Upper lobe of right lung (tissue), 1 donor: ENCODE measurements around the gene ERBB2. TPM values are rescaled to one million over a fixed set of nuclear protein-coding genes. Genes with fewer than 3 reads are reported as not detected.
"Not testable (repeated sequence)": the region's sequence is repeated elsewhere in the genome, so short reads cannot be mapped to it uniquely, and the experiment has no call there.

ENCODE experiments used
- ATAC-seq: fragments of 200-7000 bp; cut with Tn5 transposase; one replicate; pipeline ENCODE4 v1.9.1; 2020; ENCODE audit warnings: mild to moderate bottlenecking, moderate library complexity
- DNase-seq: peaks from one replicate; pipeline ENCODE4 v3.0.0-alpha.2; 2020
- H3K27ac ChIP-seq: fragments of 200-600 bp; one replicate; pipeline ENCODE4 v1.8.0; 2022
- H3K27me3 ChIP-seq: fragments of 200-600 bp; one replicate; pipeline ENCODE4 v1.8.0; 2022; ENCODE audit warnings: mild to moderate bottlenecking
- H3K36me3 ChIP-seq: fragments of 200-600 bp; one replicate; pipeline ENCODE4 v1.8.0; 2022
- H3K4me1 ChIP-seq: fragments of 200-600 bp; one replicate; pipeline ENCODE4 v1.8.0; 2022
- H3K4me3 ChIP-seq: fragments of 200-600 bp; one replicate; pipeline ENCODE4 v1.8.0; 2022; ENCODE audit warnings: mild to moderate bottlenecking
- H3K9me3 ChIP-seq: fragments of 200-600 bp; one replicate; pipeline ENCODE4 v1.8.0; 2022
- intact Hi-C: fragments of 100-400 bp; cut with DNase I; formaldehyde crosslinking; loops from one replicate; pipeline ENCODE4 v1.11.0; 2022
- total RNA-seq: library from RNA; stranded (reverse); fragmentation: NEBNext Ultra II Directional; extraction: Animal tissue kit (Norgen Biotek cat#: 25700); gene quantifications from one replicate; pipeline ENCODE4 v1.2.1, GENCODE V29; 2021
- TF ChIP-seq, protein P1 (sequence below): fragments of 200-600 bp; IDR thresholded peaks from one replicate; pipeline ENCODE4 v1.8.0; 2022; ENCODE audit warnings: antibody characterized with exemption
- donor health status: DM: no; HTN: yes; CAD: no; lungs with severe emphysema.

Gene ERBB2
- total RNA-seq, 1 donor from 2014 or later, result 97.5 TPM

DNA sequence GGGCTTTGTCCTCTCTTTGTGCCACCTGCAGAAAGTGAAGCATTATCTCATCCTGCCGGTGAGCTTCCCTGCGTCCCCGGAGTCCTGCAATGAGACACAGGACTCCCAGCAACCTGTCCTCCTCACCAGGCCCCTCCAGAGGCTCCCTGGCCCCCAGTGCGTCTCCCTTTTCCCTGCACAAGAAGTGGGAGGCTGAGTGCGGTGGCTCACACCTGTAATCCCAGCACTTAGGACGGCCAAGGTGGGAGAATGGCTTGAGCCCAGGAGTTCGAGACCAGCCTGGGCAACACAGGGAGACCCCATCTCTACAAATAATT, 46.2 kb downstream of the ERBB2 start:
- intact Hi-C loops, result no loop called here
- Histone ChIP-seq H3K4me1 (no peaks in the 10 kb centered on the region), H3K27ac (no peak overlapping the region), H3K4me3 (no peak overlapping the region), H3K27me3 (no peaks in the 10 kb centered on the region), H3K9me3 (no peaks in the 10 kb centered on the region), H3K36me3 (peaks cover 11% of the 10 kb centered on the region)
- TF ChIP-seq, protein P1, sequence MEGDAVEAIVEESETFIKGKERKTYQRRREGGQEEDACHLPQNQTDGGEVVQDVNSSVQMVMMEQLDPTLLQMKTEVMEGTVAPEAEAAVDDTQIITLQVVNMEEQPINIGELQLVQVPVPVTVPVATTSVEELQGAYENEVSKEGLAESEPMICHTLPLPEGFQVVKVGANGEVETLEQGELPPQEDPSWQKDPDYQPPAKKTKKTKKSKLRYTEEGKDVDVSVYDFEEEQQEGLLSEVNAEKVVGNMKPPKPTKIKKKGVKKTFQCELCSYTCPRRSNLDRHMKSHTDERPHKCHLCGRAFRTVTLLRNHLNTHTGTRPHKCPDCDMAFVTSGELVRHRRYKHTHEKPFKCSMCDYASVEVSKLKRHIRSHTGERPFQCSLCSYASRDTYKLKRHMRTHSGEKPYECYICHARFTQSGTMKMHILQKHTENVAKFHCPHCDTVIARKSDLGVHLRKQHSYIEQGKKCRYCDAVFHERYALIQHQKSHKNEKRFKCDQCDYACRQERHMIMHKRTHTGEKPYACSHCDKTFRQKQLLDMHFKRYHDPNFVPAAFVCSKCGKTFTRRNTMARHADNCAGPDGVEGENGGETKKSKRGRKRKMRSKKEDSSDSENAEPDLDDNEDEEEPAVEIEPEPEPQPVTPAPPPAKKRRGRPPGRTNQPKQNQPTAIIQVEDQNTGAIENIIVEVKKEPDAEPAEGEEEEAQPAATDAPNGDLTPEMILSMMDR, result no peak
- ATAC-seq (no peak), DNase-seq (no peak)

DNA sequence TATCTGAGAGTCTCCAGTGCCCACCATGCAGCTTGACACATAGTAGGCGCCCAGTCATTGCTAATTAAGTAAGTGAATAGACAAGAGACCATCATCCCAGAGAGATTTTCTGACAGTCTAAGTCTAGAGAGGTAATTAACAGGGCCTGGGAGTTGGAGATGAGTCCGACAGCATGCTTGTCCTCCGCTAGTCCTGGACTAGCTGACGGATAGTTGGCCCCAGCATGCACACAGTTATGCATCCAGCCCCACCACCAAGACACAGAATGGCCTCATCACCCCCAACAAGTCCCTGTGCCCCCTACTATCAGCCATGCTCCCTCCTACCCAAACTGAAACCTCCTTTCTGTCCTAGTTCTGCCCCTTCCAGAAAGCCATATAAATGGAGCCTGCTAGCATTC, 47.9 kb downstream of the ERBB2 start:
- DNase-seq (no peak), ATAC-seq (no peak)
- Histone ChIP-seq H3K27ac (no peak overlapping the region), H3K36me3 (peaks cover 6% of the 10 kb centered on the region), H3K9me3 (no peaks in the 10 kb centered on the region), H3K27me3 (no peaks in the 10 kb centered on the region), H3K4me3 (no peak overlapping the region), H3K4me1 (no peaks in the 10 kb centered on the region)
- intact Hi-C loops, result no loop called here
- TF ChIP-seq, protein P1, result no peak

DNA sequence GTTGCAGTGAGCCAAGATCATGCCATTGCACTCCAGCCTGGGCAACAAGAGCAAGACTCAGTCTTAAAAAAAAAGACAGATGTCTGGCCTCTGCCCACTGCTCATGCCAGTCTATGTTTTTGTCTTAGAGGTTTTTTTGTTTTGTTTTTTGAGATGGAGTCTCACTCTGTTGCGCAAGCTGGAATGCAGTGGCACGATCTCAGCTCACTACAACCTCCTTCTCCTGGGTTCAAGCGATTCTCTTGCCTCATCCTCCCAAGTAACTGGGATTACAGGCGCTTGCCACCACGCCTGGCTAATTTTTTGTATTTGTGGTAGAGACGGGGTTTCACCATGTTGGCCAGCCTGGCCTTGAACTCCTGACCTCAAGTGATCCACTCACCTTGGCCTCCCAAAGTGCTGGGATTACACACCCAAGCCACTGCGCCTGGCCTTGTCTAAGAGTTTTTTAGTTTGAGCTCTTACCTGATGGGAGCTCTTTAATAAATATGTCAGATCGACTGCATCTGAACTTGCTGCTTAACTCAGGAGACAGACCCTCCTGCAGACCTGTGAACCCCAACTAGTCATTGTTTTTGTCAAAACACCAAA, 48.7 kb downstream of the ERBB2 start:
- H3K27ac ChIP-seq, DNase-seq, H3K27me3 ChIP-seq, H3K9me3 ChIP-seq, H3K4me1 ChIP-seq, H3K36me3 ChIP-seq, intact Hi-C loops, H3K4me3 ChIP-seq, ATAC-seq: not testable (repeated sequence)

DNA sequence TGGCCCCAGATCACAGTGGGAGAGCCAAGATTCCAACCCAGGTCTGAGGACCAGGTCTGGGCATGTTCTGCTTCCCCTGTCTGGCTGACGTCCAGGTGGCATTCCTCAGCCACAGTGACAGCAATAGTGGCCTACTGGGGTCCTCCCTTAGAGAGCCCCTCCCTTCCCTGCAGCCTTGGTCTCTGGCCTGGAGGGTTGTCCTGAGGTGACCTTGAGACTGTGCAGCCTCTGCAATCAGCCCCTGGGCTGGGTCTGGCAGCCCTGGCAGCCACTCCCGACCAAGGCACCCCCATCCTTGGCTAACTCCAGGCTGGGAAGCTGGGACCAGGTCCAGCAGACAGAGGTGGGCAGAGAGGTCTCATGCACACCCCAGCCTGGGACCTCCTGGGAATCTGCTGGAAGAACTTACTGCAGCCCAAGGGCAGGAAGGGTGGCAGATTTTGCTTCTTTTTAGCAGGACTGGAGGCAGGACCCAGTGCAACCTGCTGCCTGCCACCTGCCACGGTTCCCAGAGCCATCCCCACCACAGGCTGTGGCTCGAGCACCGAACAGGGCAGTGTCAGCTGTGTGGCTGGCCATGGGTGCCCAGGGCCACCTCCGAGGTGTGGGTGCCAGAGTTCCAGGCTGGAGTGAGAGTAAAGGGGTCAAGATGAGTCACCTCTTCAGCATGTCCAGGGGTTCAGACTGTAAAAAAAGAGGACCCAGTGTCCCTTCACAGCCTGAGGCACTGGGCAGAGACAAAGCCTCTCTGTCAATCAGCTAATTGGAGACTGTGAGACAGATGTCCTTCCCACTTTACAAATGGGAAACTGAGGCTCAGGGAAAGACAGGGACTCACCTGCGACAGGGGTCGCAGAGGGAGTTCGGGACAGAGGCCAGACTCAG, 50.5 kb downstream of the ERBB2 start:
- no peaks in the 10 kb centered on the region for H3K36me3 ChIP-seq
- no peak overlapping the region for H3K27ac ChIP-seq
- intact Hi-C loops, result loop anchor here (10.0 kb wide), 1 partner anchor 126 kb away; the partner anchor contains the start of gene PPP1R1B
- no peaks in the 10 kb centered on the region for H3K27me3 ChIP-seq
- H3K4me1 ChIP-seq, result peaks cover 13% of the 10 kb centered on the region
- TF ChIP-seq, protein P1, result no peak
- H3K4me3 ChIP-seq, result no peak overlapping the region
- no peak for ATAC-seq
- H3K9me3 ChIP-seq, result no peaks in the 10 kb centered on the region
- DNase-seq, result no peak

DNA sequence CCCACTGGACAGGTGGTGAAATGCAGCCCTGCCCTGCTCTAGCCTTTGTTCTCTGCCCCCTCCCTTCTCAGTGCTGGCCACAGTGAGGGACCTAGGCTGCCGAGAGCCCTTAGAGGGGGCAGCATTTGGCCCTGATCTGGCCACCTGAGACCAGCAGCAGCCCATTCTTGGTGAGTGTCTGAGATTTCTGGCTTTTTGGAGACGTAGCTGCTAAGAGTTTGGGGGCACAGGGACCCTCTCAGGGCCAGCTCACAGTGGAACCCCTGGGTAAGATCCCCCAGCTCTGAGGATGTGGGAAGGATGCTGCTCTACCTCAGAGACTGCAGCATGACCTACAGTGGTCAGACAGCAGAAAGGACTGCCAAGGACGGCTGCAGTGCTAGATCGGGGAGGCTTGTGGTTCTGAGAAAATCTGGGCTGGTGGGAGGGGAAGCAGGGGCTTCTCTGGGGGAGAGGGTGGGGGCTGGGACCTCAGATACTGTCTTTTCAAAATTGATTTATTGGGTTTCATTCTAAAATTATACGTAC, 51.2 kb downstream of the ERBB2 start:
- ATAC-seq (no peak), DNase-seq (no peak)
- Histone ChIP-seq H3K27ac (no peak overlapping the region), H3K9me3 (no peaks in the 10 kb centered on the region), H3K27me3 (no peaks in the 10 kb centered on the region), H3K36me3 (no peaks in the 10 kb centered on the region), H3K4me3 (no peak overlapping the region), H3K4me1 (peaks cover 13% of the 10 kb centered on the region)
- TF ChIP-seq, protein P1, result no peak
- intact Hi-C loops, result loop anchor here (10.0 kb wide), 1 partner anchor 126 kb away; the partner anchor contains the start of gene PPP1R1B

DNA sequence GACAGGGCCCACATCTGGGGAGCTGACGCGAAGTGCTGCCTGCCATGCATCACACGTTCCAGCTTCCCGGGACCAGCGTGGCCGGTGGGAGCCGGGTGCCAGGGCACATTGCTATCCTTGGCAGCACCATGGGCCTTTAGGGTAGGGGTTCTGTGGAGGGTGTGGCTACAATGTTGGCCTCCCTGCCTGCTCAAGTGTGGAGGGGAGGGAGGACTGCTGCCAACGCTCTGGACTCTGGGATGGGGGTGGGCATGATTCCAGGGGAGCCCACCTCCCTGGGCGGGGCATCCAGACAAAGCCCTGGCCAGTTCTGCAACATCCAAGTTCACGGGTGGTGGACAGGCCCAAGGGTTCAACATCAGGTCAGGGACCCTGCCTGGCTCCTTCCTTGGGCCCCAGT, 51.8 kb downstream of the ERBB2 start:
- H3K4me3 ChIP-seq, result no peak overlapping the region
- TF ChIP-seq, protein P1, result no peak
- H3K27me3 ChIP-seq, result no peaks in the 10 kb centered on the region
- H3K4me1 ChIP-seq, result peaks cover 13% of the 10 kb centered on the region
- H3K27ac ChIP-seq, result no peak overlapping the region
- DNase-seq (no peak), ATAC-seq (no peak)
- intact Hi-C loops, result loop anchor here (10.0 kb wide), 1 partner anchor 127 kb away; the partner anchor contains the start of gene PPP1R1B
- no peaks in the 10 kb centered on the region for H3K9me3 ChIP-seq
- no peaks in the 10 kb centered on the region for H3K36me3 ChIP-seq
